MCF 10A (cell line): Measurements from ENCODE around the gene MND1. TPM values are rescaled to one million over a fixed set of nuclear protein-coding genes. Genes with fewer than 3 reads are reported as not detected.

Experiments
- BruUV-seq: library from RNA; stranded (reverse); fragments of 400-500 nt; replicated peaks from 2 replicates; lab custom pipeline; 2021; lab: Mats Ljungman, UMichigan
- CTCF ChIA-PET: fragments of 300-600 bp; sonication (Branson Sonifier 250); formaldehyde crosslinking; extraction: SDS; loops from one replicate; lab custom pipeline; 2021; ENCODE audit warnings: antibody characterized with exemption, inconsistent platforms; lab: Yijun Ruan, JAX
- POLR2A ChIA-PET: fragments of 300-600, 350-650 bp; sonication (Branson Sonifier 250); formaldehyde crosslinking; extraction: SDS; loops from one replicate; lab custom pipeline; 2020; ENCODE audit warnings: antibody characterized with exemption, inconsistent platforms; lab: Yijun Ruan, JAX
- DNase-seq: peaks from one replicate; pipeline ENCODE4 v3.0.0-alpha.2; 2018; ENCODE audit not compliant: unreplicated experiment
- H3K27ac Mint-ChIP-seq: one replicate; pipeline ENCODE4 v1.8.0; 2022; ENCODE audit warnings: mild to moderate bottlenecking, low read depth, mixed read lengths; ENCODE audit not compliant: unreplicated experiment
- H3K27me3 Mint-ChIP-seq: one replicate; pipeline ENCODE4 v1.8.0; 2022; ENCODE audit warnings: mixed read lengths; ENCODE audit not compliant: insufficient read depth, unreplicated experiment
- H3K36me3 Mint-ChIP-seq: one replicate; pipeline ENCODE4 v1.8.0; 2022; ENCODE audit warnings: mild to moderate bottlenecking, moderate library complexity, mixed read lengths; ENCODE audit not compliant: insufficient read depth, unreplicated experiment
- H3K4me1 Mint-ChIP-seq: one replicate; pipeline ENCODE4 v1.8.0; 2022; ENCODE audit warnings: mixed read lengths; ENCODE audit not compliant: insufficient read depth, unreplicated experiment
- H3K4me3 Mint-ChIP-seq: one replicate; pipeline ENCODE4 v1.8.0; 2022; ENCODE audit warnings: mild to moderate bottlenecking, moderate library complexity, mixed read lengths; ENCODE audit not compliant: unreplicated experiment
- H3K9me3 Mint-ChIP-seq: one replicate; pipeline ENCODE4 v1.8.0; 2022; ENCODE audit warnings: mixed read lengths; ENCODE audit not compliant: unreplicated experiment
- CTCF ChIP-seq: fragments of 200-600 bp; IDR thresholded peaks from one replicate; pipeline ENCODE4 v1.8.0; 2022; ENCODE audit warnings: antibody characterized with exemption, mild to moderate bottlenecking; ENCODE audit not compliant: unreplicated experiment
- intact Hi-C: fragments of 100-400 bp; cut with micrococcal nuclease; formaldehyde crosslinking; loops from 2 replicates; pipeline ENCODE4 v1.14.1; 2022
- total RNA-seq: library from RNA; stranded (reverse); gene quantifications from 2 replicates; pipeline ENCODE4 v1.2.3, GENCODE V29; 2022

MND1 gene
- total RNA-seq, 1 experiment from 2014 or later = 9.7 TPM

- CTCF ChIA-PET = interaction anchor here (1.2 kb wide), 1 partner anchor 242 kb away, joined by 3 read pairs; no protein-coding TSS in a partner anchor
- intact Hi-C loops = no loop called here
- BruUV-seq = no TSS peak
Observed at GRCh38 chr4:153327247-153327646, 17.2 kb upstream of the MND1 start.

GRCh38 chr4:153332936-153333335 is 11.6 kb upstream of the MND1 start:
- Mint-ChIP-seq H3K4me1 (peaks cover 14% of the 10 kb centered on the region), H3K36me3 (peaks cover 12% of the 10 kb centered on the region), H3K4me3 (no peak overlapping the region), H3K27me3 (no peaks in the 10 kb centered on the region), H3K9me3 (no peaks in the 10 kb centered on the region), H3K27ac (no peak overlapping the region)
- TF ChIP-seq CTCF = no peak
- CTCF ChIA-PET = interaction anchor here (0.7 kb wide), 1 partner anchor 190 kb away, joined by 4 read pairs; no protein-coding TSS in a partner anchor
- no TSS peak for BruUV-seq
- intact Hi-C loops = no loop called here
- DNase-seq = no peak
- POLR2A ChIA-PET = no interaction called here

More at GRCh38 chr4:153327247-153327646, 17.2 kb upstream of the MND1 start:
- Mint-ChIP-seq H3K27me3 (no peaks in the 10 kb centered on the region), H3K4me1 (no peaks in the 10 kb centered on the region), H3K9me3 (no peaks in the 10 kb centered on the region), H3K4me3 (no peak overlapping the region), H3K27ac (no peak overlapping the region), H3K36me3 (peaks cover 11% of the 10 kb centered on the region)
- no peak for DNase-seq
- no peak for TF ChIP-seq CTCF
- POLR2A ChIA-PET = interaction anchor here (0.7 kb wide), 1 partner anchor 19 kb away, joined by 3 read pairs; no protein-coding TSS in a partner anchor

- no peak overlapping the region for H3K4me3 Mint-ChIP-seq
- TF ChIP-seq CTCF = no peak
- POLR2A ChIA-PET = no interaction called here
- peaks cover 14% of the 10 kb centered on the region for H3K4me1 Mint-ChIP-seq
- no peak for DNase-seq
- H3K36me3 Mint-ChIP-seq = peaks cover 12% of the 10 kb centered on the region
- no peak overlapping the region for H3K27ac Mint-ChIP-seq
- H3K27me3 Mint-ChIP-seq = no peaks in the 10 kb centered on the region
- H3K9me3 Mint-ChIP-seq = no peaks in the 10 kb centered on the region
- CTCF ChIA-PET = no interaction called here
- intact Hi-C loops = no loop called here
- no TSS peak for BruUV-seq
Observed at GRCh38 chr4:153333874-153334273, 10.6 kb upstream of the MND1 start.

- peaks cover 10% of the 10 kb centered on the region for H3K36me3 Mint-ChIP-seq
- intact Hi-C loops = no loop called here
- peak overlapping the region; percentile 36 for H3K27ac Mint-ChIP-seq
- H3K27me3 Mint-ChIP-seq = no peaks in the 10 kb centered on the region
- POLR2A ChIA-PET = interaction anchor here (1.0 to 2.3 kb wide), 4 partner anchors 10 to 134 kb away, joined by 3 to 6 read pairs (median 4); partner anchors contain the start of gene TMEM131L
- TF ChIP-seq CTCF = no peak
- H3K4me1 Mint-ChIP-seq = peaks cover 14% of the 10 kb centered on the region
- peak; percentile 40 for DNase-seq
- BruUV-seq = no TSS peak
- H3K4me3 Mint-ChIP-seq = no peak overlapping the region
- H3K9me3 Mint-ChIP-seq = no peaks in the 10 kb centered on the region
- CTCF ChIA-PET = interaction anchor here (0.6 to 2.0 kb wide), 7 partner anchors 38 to 239 kb away, joined by 3 to 11 read pairs (median 5); no protein-coding TSS in a partner anchor
Observed at GRCh38 chr4:153335665-153336064, 8.8 kb upstream of the MND1 start.
